T-cell (primary cell): ENCODE measurements around the gene NBPF3. TPM values are rescaled to one million over a fixed set of nuclear protein-coding genes. Genes with fewer than 3 reads are reported as not detected.

Source experiments
- ATAC-seq, 4 experiments: fragments of 200-7000 bp in 3 of 4; fragments of 150-1000 bp in 1 of 4; cut with Tn5 transposase; replicated peaks in 1 of 4; 1 replicate in 3 of 4; 2 replicates in 1 of 4; pipeline ENCODE4 v1.10.0; 2021; ENCODE audit warnings: moderate library complexity in 3 of 4, mild to moderate bottlenecking in 2 of 4, moderate number of reproducible peaks in 1 of 4
- CTCF ChIA-PET, 2 donors: fragments of 300-600 bp; sonication (Branson Sonifier 250); formaldehyde crosslinking; loops; one replicate each; lab custom pipeline; 2022; ENCODE audit warnings: antibody characterized with exemption in 2 of 2; lab: Charles Lee
- POLR2A ChIA-PET, 2 donors: fragments of 300-600 bp; sonication (Branson Sonifier 250); formaldehyde crosslinking; loops; one replicate each; lab custom pipeline; 2022; ENCODE audit warnings: antibody characterized with exemption in 2 of 2; lab: Charles Lee
- DNase-seq, 35 experiments: peaks; one replicate each; pipeline versions ENCODE4 v3.0.0 to v3.0.0-alpha.2; 2013 to 2023
- H3K27ac ChIP-seq: one replicate; pipeline ENCODE4 v1.5.1; 2013; ENCODE audit warnings: low read length
- H3K27me3 ChIP-seq, 2 experiments: replicated peaks in 1 of 2; 1 replicate in 1 of 2; 2 replicates in 1 of 2; pipeline versions ENCODE4 v1.6.1 to v1.7.0; 2013; ENCODE audit warnings: low read length in 1 of 2, mixed read lengths in 1 of 2; ENCODE audit not compliant: control insufficient read depth in 2 of 2, insufficient read depth in 2 of 2; ENCODE audit errors: extremely low read depth in 1 of 2
- H3K36me3 ChIP-seq, 2 donors: 1 replicate in 1 of 2; 2 replicates in 1 of 2; pipeline versions ENCODE4 v1.6.1 to v1.7.0; 2013; ENCODE audit warnings: low read length in 1 of 2; ENCODE audit not compliant: control insufficient read depth in 2 of 2, insufficient read depth in 1 of 2; ENCODE audit errors: extremely low read depth in 1 of 2
- H3K4me1 ChIP-seq, 2 experiments: 1 replicate in 1 of 2; 2 replicates in 1 of 2; pipeline versions ENCODE4 v1.6.1 to v1.7.0; 2013; ENCODE audit warnings: low read length in 2 of 2, mixed read lengths in 1 of 2; ENCODE audit not compliant: insufficient read depth in 2 of 2, control insufficient read depth in 1 of 2; ENCODE audit errors: extremely low read depth in 1 of 2
- H3K4me3 ChIP-seq, 2 donors: 1 replicate in 1 of 2; 2 replicates in 1 of 2; pipeline versions ENCODE4 v1.5.1 to v1.7.0; 2013; ENCODE audit warnings: mild to moderate bottlenecking in 2 of 2, low read length in 1 of 2, moderate library complexity in 1 of 2; ENCODE audit not compliant: control insufficient read depth in 1 of 2; ENCODE audit errors: extremely low read depth in 1 of 2
- H3K9me3 ChIP-seq: 2 replicates; pipeline ENCODE4 v1.7.0; 2013
- H3K27ac Mint-ChIP-seq, 2 donors: one replicate each; pipeline ENCODE4 v1.8.0; 2020 to 2021; ENCODE audit warnings: mild to moderate bottlenecking in 2 of 2, mixed read lengths in 2 of 2
- H3K27me3 Mint-ChIP-seq, 2 donors: one replicate each; pipeline ENCODE4 v1.8.0; 2021 to 2022; ENCODE audit warnings: mixed read lengths in 2 of 2
- H3K36me3 Mint-ChIP-seq: one replicate; pipeline ENCODE4 v1.8.0; 2021; ENCODE audit warnings: mixed read lengths
- H3K4me1 Mint-ChIP-seq, 3 donors: one replicate each; pipeline ENCODE4 v1.8.0; 2020 to 2022; ENCODE audit warnings: mixed read lengths in 3 of 3, mild to moderate bottlenecking in 1 of 3
- H3K4me3 Mint-ChIP-seq, 3 donors: one replicate each; pipeline ENCODE4 v1.8.0; 2020 to 2022; ENCODE audit warnings: mild to moderate bottlenecking in 3 of 3, mixed read lengths in 3 of 3, moderate library complexity in 3 of 3
- H3K9me3 Mint-ChIP-seq, 3 donors: one replicate each; pipeline ENCODE4 v1.8.0; 2020 to 2022; ENCODE audit warnings: mixed read lengths in 3 of 3
- WGBS: methylation state at CpG from one replicate; pipeline ENCODE4 v1.1.5; 2013; ENCODE audit warnings: missing lambda C conversion rate; ENCODE audit not compliant: insufficient coverage; 5-methylcytosine and 5-hydroxymethylcytosine counted together
- total RNA-seq, 35 experiments: library from RNA in 6 of 35; stranded (reverse) in 6 of 35; fragments of 120-200 nt in 1 of 35; gene quantifications; one replicate each; pipeline versions ENCODE4 v1.2.1 to v1.2.4 and lab custom pipeline; 2013 to 2026

Gene NBPF3
- total RNA-seq, 5 donors from 2014 or later (not counting 1 experiment from before 2014, with no cell fraction given) = 8.3 to 17.9 (median 16.3) TPM

GRCh38 chr1:21496886-21497285, 56.9 kb downstream of the NBPF3 start:
- no peak overlapping the region for H3K4me3 ChIP-seq
- ATAC-seq = no peak
- no peaks in the 10 kb centered on the region for H3K36me3 Mint-ChIP-seq
- 67% methylated on average over 2 of the region's 3 CpGs for WGBS
- no peak overlapping the region for H3K27ac Mint-ChIP-seq
- ChIA-PET POLR2A (no interaction called here), CTCF (interaction anchor here in 1 of 2 donors (0.6 kb wide), 1 partner anchor 1903 kb away, joined by 3 read pairs; no protein-coding TSS in a partner anchor)
- H3K4me3 Mint-ChIP-seq = no peak overlapping the region
- no peaks in the 10 kb centered on the region for H3K4me1 ChIP-seq
- H3K9me3 ChIP-seq = no peaks in the 10 kb centered on the region
- no peaks in the 10 kb centered on the region for H3K36me3 ChIP-seq
- no peak overlapping the region for H3K27ac ChIP-seq
- H3K27me3 Mint-ChIP-seq = peaks cover 3% of the 10 kb centered on the region in 2 donors
- no peak for DNase-seq
- no peaks in the 10 kb centered on the region for H3K9me3 Mint-ChIP-seq
- no peaks in the 10 kb centered on the region for H3K4me1 Mint-ChIP-seq
- H3K27me3 ChIP-seq = peaks cover 0 to 28% of the 10 kb centered on the region in 2 experiments

GRCh38 chr1:21497466-21498061, 57.6 kb downstream of the NBPF3 start:
- no peaks in the 10 kb centered on the region for H3K4me1 ChIP-seq
- ChIA-PET POLR2A (no interaction called here), CTCF (interaction anchor here in 1 of 2 donors (0.6 kb wide), 1 partner anchor 1902 kb away, joined by 3 read pairs; no protein-coding TSS in a partner anchor)
- ATAC-seq = no peak
- 45% methylated on average over 2 of the region's 7 CpGs for WGBS
- H3K27me3 ChIP-seq = peaks cover 0 to 25% of the 10 kb centered on the region in 2 experiments
- H3K27me3 Mint-ChIP-seq = peaks cover 3% of the 10 kb centered on the region in 2 donors
- H3K4me3 ChIP-seq = no peak overlapping the region
- no peaks in the 10 kb centered on the region for H3K9me3 ChIP-seq
- no peak overlapping the region for H3K4me3 Mint-ChIP-seq
- H3K9me3 Mint-ChIP-seq = no peaks in the 10 kb centered on the region
- H3K36me3 Mint-ChIP-seq = no peaks in the 10 kb centered on the region
- H3K27ac ChIP-seq = no peak overlapping the region
- no peak overlapping the region for H3K27ac Mint-ChIP-seq
- DNase-seq = no peak
- no peaks in the 10 kb centered on the region for H3K4me1 Mint-ChIP-seq
- no peaks in the 10 kb centered on the region for H3K36me3 ChIP-seq

- ATAC-seq (no peak), DNase-seq (no peak)
- Histone ChIP-seq H3K9me3 (no peaks in the 10 kb centered on the region), H3K36me3 (no peaks in the 10 kb centered on the region), H3K27ac (no peak overlapping the region), H3K27me3 (peaks cover 0 to 27% of the 10 kb centered on the region in 2 experiments), H3K4me3 (no peak overlapping the region), H3K4me1 (no peaks in the 10 kb centered on the region)
- no peak overlapping the region for H3K27ac Mint-ChIP-seq
- H3K4me1 Mint-ChIP-seq = no peaks in the 10 kb centered on the region
- no peaks in the 10 kb centered on the region for H3K9me3 Mint-ChIP-seq
- POLR2A ChIA-PET = interaction anchor here in 1 of 2 donors (0.5 kb wide), 1 partner anchor 10 kb away, joined by 3 read pairs; no protein-coding TSS in a partner anchor
- CTCF ChIA-PET = no interaction called here
- H3K4me3 Mint-ChIP-seq = no peak overlapping the region
- peaks cover 8 to 10% of the 10 kb centered on the region in 2 donors for H3K27me3 Mint-ChIP-seq
- no peaks in the 10 kb centered on the region for H3K36me3 Mint-ChIP-seq
- no CpG with 5 or more reads among the region's 1 CpG for WGBS
Observed at GRCh38 chr1:21499283-21499950, 59.5 kb downstream of the NBPF3 start.

GRCh38 chr1:21503706-21504377, 63.9 kb downstream of the NBPF3 start:
- Mint-ChIP-seq H3K27me3 (peaks cover 41 to 45% of the 10 kb centered on the region in 2 donors), H3K36me3 (no peaks in the 10 kb centered on the region), H3K4me1 (peaks cover 3 to 7% (median 4%) of the 10 kb centered on the region in 3 donors), H3K9me3 (no peaks in the 10 kb centered on the region), H3K4me3 (no peak overlapping the region), H3K27ac (no peak overlapping the region)
- H3K36me3 ChIP-seq = no peaks in the 10 kb centered on the region
- DNase-seq (no peak), ATAC-seq (no peak)
- peaks cover 5 to 36% of the 10 kb centered on the region in 2 experiments for H3K27me3 ChIP-seq
- H3K27ac ChIP-seq = no peak overlapping the region
- no peaks in the 10 kb centered on the region for H3K9me3 ChIP-seq
- no peak overlapping the region for H3K4me3 ChIP-seq
- WGBS = 77% methylated on average over 5 of the region's 7 CpGs
- POLR2A ChIA-PET = no interaction called here
- H3K4me1 ChIP-seq = peaks cover 0 to 5% of the 10 kb centered on the region in 2 experiments
- CTCF ChIA-PET = interaction anchor here in 1 of 2 donors (0.7 kb wide), 1 partner anchor 27 kb away, joined by 3 read pairs; no protein-coding TSS in a partner anchor

GRCh38 chr1:21506804-21507203, 66.9 kb downstream of the NBPF3 start:
- 59% methylated on average over 4 of the region's 4 CpGs for WGBS
- Histone ChIP-seq H3K27me3 (peaks cover 5 to 57% of the 10 kb centered on the region in 2 experiments), H3K4me3 (no peak overlapping the region), H3K36me3 (no peaks in the 10 kb centered on the region), H3K9me3 (no peaks in the 10 kb centered on the region), H3K27ac (no peak overlapping the region), H3K4me1 (peaks cover 0 to 9% of the 10 kb centered on the region in 2 experiments)
- CTCF ChIA-PET = no interaction called here
- POLR2A ChIA-PET = no interaction called here
- no peak for ATAC-seq
- peaks cover 6 to 10% (median 7%) of the 10 kb centered on the region in 3 donors for H3K4me1 Mint-ChIP-seq
- no peaks in the 10 kb centered on the region for H3K36me3 Mint-ChIP-seq
- peaks cover 57 to 66% of the 10 kb centered on the region in 2 donors for H3K27me3 Mint-ChIP-seq
- H3K9me3 Mint-ChIP-seq = no peaks in the 10 kb centered on the region
- H3K4me3 Mint-ChIP-seq = no peak overlapping the region
- DNase-seq = no peak
- H3K27ac Mint-ChIP-seq = peak overlapping the region in 1 of 2 donors; percentile 12

GRCh38 chr1:21507511-21508270, 67.8 kb downstream of the NBPF3 start:
- Mint-ChIP-seq H3K27ac (no peak overlapping the region), H3K9me3 (no peaks in the 10 kb centered on the region), H3K4me1 (peaks cover 6 to 10% (median 7%) of the 10 kb centered on the region in 3 donors), H3K27me3 (peaks cover 57 to 66% of the 10 kb centered on the region in 2 donors), H3K36me3 (no peaks in the 10 kb centered on the region), H3K4me3 (no peak overlapping the region)
- CTCF ChIA-PET = no interaction called here
- Histone ChIP-seq H3K4me1 (peaks cover 0 to 9% of the 10 kb centered on the region in 2 experiments), H3K9me3 (no peaks in the 10 kb centered on the region), H3K36me3 (no peaks in the 10 kb centered on the region), H3K4me3 (no peak overlapping the region), H3K27ac (no peak overlapping the region), H3K27me3 (peaks cover 5 to 61% of the 10 kb centered on the region in 2 experiments)
- no CpG with 5 or more reads among the region's 1 CpG for WGBS
- DNase-seq = no peak
- POLR2A ChIA-PET = no interaction called here
- ATAC-seq = no peak
